ENCODE measurements around the gene SLCO1B3. TPM values are rescaled to one million over a fixed set of nuclear protein-coding genes. Genes with fewer than 3 reads are reported as not detected.

The SLCO1B3 gene
- not detected in 2 replicates for total RNA-seq (2021; fragmentation: NEBNext Ultra II Directional; extraction: Animal tissue kit (Norgen Biotek cat#: 25700))
- polyA plus RNA-seq (2011; rRNA removed): not detected in 2 replicates
- polyA plus RNA-seq (2011; cell fraction: cytosol; rRNA removed): not detected
- not detected for polyA plus RNA-seq (2011; cell fraction: nucleus; rRNA removed)
- not detected in 4 replicates for polyA plus RNA-seq (2012, experiment 1 of 2)
- not detected for polyA plus RNA-seq (2012, experiment 2 of 2)
- not detected for polyA plus RNA-seq (2013, experiment 1 of 2)
- not detected for polyA plus RNA-seq (2013, experiment 2 of 2)
- polyA minus RNA-seq (2011; rRNA and poly(A)+ RNA removed): not detected in 2 replicates
- polyA minus RNA-seq (2011; cell fraction: cytosol; rRNA and poly(A)+ RNA removed): not detected
- polyA minus RNA-seq (2011; cell fraction: nucleus; rRNA and poly(A)+ RNA removed): not detected
- long read RNA-seq, experiment 1: 0 reads
- long read RNA-seq, experiment 2: 0 reads

- no peak for FAIRE-seq
Measured at GRCh38 chr12:20810487-20810886, at the start of gene SLCO1B3. Gene SLCO1B3, plus strand, starts transcription at chr12:20810705. Its CDS starts 5,034 bp downstream, at chr12:20815739.

More at GRCh38 chr12:20810487-20810886, at the start of gene SLCO1B3:
- Histone ChIP-seq H2BK15ac (ENCODE audit: low read length) (no peak within 1 kb of the TSS), H3K56ac (replicated peaks; ENCODE audit: insufficient read length, low read depth, low read length) (no peak within 1 kb of the TSS), H2BK12ac (ENCODE audit: low read depth, low read length) (no peak within 1 kb of the TSS), H3K27ac (ENCODE audit: low read depth, low read length) (no peak within 1 kb of the TSS), H3K23me2 (ENCODE audit: low read depth, low read length) (no peaks in the 10 kb centered on the region), H2AK5ac (ENCODE audit: low read depth, low read length) (no peak within 1 kb of the TSS), H2BK20ac (ENCODE audit: low read length) (no peak within 1 kb of the TSS), H2BK5ac (ENCODE audit: low read depth, low read length) (no peak within 1 kb of the TSS), H3K4me3 (ENCODE audit: extremely low read depth in 1 of 4, insufficient read depth in 2 of 4, low read depth in 3 of 4, low read length in 4 of 4) (no peak within 1 kb of the TSS), H2BK120ac (replicated peaks; ENCODE audit: low read depth, low read length) (no peak within 1 kb of the TSS), H3K23ac (ENCODE audit: insufficient read length) (no peak within 1 kb of the TSS), H3K4ac (replicated peaks; ENCODE audit: insufficient read length, low read depth, low read length) (no peak within 1 kb of the TSS), H3K36me3 (ENCODE audit: control insufficient read depth in 2 of 4, insufficient read depth in 4 of 4, low read length in 3 of 4) (no peaks in the 10 kb centered on the region), H2AFZ (ENCODE audit: low read length) (no peak within 1 kb of the TSS), H4K5ac (ENCODE audit: insufficient read length, low read depth, low read length) (no peak within 1 kb of the TSS), H3K9me3 (ENCODE audit: insufficient read depth in 2 of 2, low read depth in 1 of 2, low read length in 1 of 2) (peaks cover 0 to 2% of the 10 kb centered on the region in 2 experiments; a peak in 1 of 4 replicates), H4K20me1 (replicated peaks in 1 of 2; ENCODE audit: control insufficient read depth in 1 of 2, insufficient read depth in 2 of 2, low read length in 2 of 2) (no peaks in the 10 kb centered on the region), H3K4me1 (replicated peaks in 1 of 4; ENCODE audit: control insufficient read depth in 3 of 4, insufficient read depth in 4 of 4, low read length in 3 of 4) (no peaks in the 10 kb centered on the region), H3K18ac (ENCODE audit: extremely low read depth, low read length) (no peak within 1 kb of the TSS), H3K27me3 (replicated peaks in 1 of 4; ENCODE audit: control insufficient read depth in 3 of 4, extremely low read depth in 1 of 4, insufficient read depth in 3 of 4, low read length in 3 of 4) (no peaks in the 10 kb centered on the region), H3K4me2 (ENCODE audit: insufficient read depth in 1 of 2, low read depth in 2 of 2, low read length in 2 of 2) (no peak within 1 kb of the TSS), H3K9ac (replicated peaks in 1 of 4; ENCODE audit: extremely low read depth in 1 of 4, low read depth in 3 of 4, low read length in 3 of 4) (no peak within 1 kb of the TSS), H3K79me1 (ENCODE audit: low read depth, low read length) (no peaks in the 10 kb centered on the region), H3K79me2 (ENCODE audit: control insufficient read depth in 1 of 2, insufficient read depth in 2 of 2, low read length in 2 of 2) (no peaks in the 10 kb centered on the region), H4K91ac (replicated peaks; ENCODE audit: insufficient read length, low read length) (no peak within 1 kb of the TSS), H3K14ac (ENCODE audit: insufficient read length) (no peak within 1 kb of the TSS), H4K8ac (ENCODE audit: extremely low read depth, insufficient read depth, low read length) (no peak within 1 kb of the TSS)
- DNase-seq (ENCODE audit: low read depth in 1 of 2, low spot score in 2 of 2): no peak
- ChIA-PET CTCF (ENCODE audit: partially characterized antibody) (no interaction called here), POLR2A (ENCODE audit: partially characterized antibody) (no interaction called here)
- TF ChIP-seq CTBP2 (IDR thresholded peaks at IDR 0.05; ENCODE audit: borderline replicate concordance, insufficient read depth, insufficient read length, low read length): no peak
- TF ChIP-seq KDM1A (IDR thresholded peaks at IDR 0.05; ENCODE audit: borderline replicate concordance, low read length): no peak
- no peak for TF ChIP-seq PHF8 (conservative IDR thresholded peaks at IDR 0.05; ENCODE audit: low read depth, low read length)
- no peak for TF ChIP-seq MAFK (IDR thresholded peaks at IDR 0.05; ENCODE audit: low read depth, low read length)
- no peak for TF ChIP-seq JUND (IDR thresholded peaks at IDR 0.05; ENCODE audit: low read length)
- TF ChIP-seq EP300 (IDR thresholded peaks at IDR 0.05; ENCODE audit: borderline replicate concordance in 1 of 2, low read depth in 2 of 2, low read length in 2 of 2): no peak
- no peak for TF ChIP-seq ATF3 (IDR thresholded peaks at IDR 0.05; ENCODE audit: insufficient read depth, low read depth, low read length)
- 91% methylated on average over 2 of the region's 2 CpGs; no CpG with 5 or more reads in 1 of the 2 experiments for WGBS, 2 experiments (ENCODE audit: extremely low coverage in 1 of 2, insufficient coverage in 1 of 2, insufficient read length in 1 of 2, insufficient replicate concordance in 2 of 2, low coverage in 1 of 2, low lambda C conversion rate in 2 of 2, missing lambda C conversion rate in 1 of 2)

Measured in H1 (cell line).